IMR-90 (cell line): ENCODE data around the gene MYOM1. TPM values are rescaled to one million over a fixed set of nuclear protein-coding genes. Genes with fewer than 3 reads are reported as not detected.

Source experiments
- ATAC-seq: fragments of 200-7000 bp; cut with Tn5 transposase; 2 replicates; pipeline ENCODE4 v1.9.1; 2020; ENCODE audit warnings: low read depth, mild to moderate bottlenecking, moderate library complexity
- BruUV-seq: library from RNA; stranded (reverse); fragments of 400-500 nt; replicated peaks from 2 replicates; lab custom pipeline; 2021; lab: Mats Ljungman, UMichigan
- CTCF ChIA-PET: fragments of 300-600 bp; formaldehyde crosslinking; extraction: SDS; loops from one replicate; lab custom pipeline; 2021; ENCODE audit warnings: antibody characterized with exemption; lab: Yijun Ruan, JAX
- POLR2A ChIA-PET: fragments of 300-600 bp; sonication (Branson Sonifier 250); formaldehyde crosslinking; loops from one replicate; lab custom pipeline; 2022; ENCODE audit warnings: antibody characterized with exemption; ENCODE audit not compliant: unreplicated experiment; lab: Charles Lee
- DNase-seq: peaks from one replicate; pipeline ENCODE4 v3.0.0; 2013
- H2AFZ ChIP-seq: replicated peaks from 2 replicates; pipeline ENCODE3; 2013; ENCODE audit warnings: low read length, mild to moderate bottlenecking; ENCODE audit not compliant: poor library complexity
- H2AK5ac ChIP-seq: 2 replicates; pipeline ENCODE4 v1.6.1; 2013; ENCODE audit warnings: low read depth, low read length, inconsistent platforms
- H2AK9ac ChIP-seq: replicated peaks from 2 replicates; pipeline ENCODE3; 2013; ENCODE audit warnings: mild to moderate bottlenecking, low read depth, low read length, moderate library complexity; ENCODE audit not compliant: poor library complexity
- H2BK120ac ChIP-seq: 2 replicates; pipeline ENCODE4 v1.6.1; 2013; ENCODE audit warnings: low read depth, low read length, inconsistent platforms
- H2BK15ac ChIP-seq: 3 replicates; pipeline ENCODE4 v1.6.1; 2013; ENCODE audit warnings: low read depth, low read length, inconsistent platforms
- H2BK20ac ChIP-seq: 2 replicates; pipeline ENCODE4 v1.6.1; 2013; ENCODE audit warnings: low read depth, mild to moderate bottlenecking, inconsistent platforms, low read length, moderate library complexity
- H2BK5ac ChIP-seq: 2 replicates; pipeline ENCODE4 v1.6.1; 2013; ENCODE audit warnings: mild to moderate bottlenecking, low read depth, low read length, inconsistent platforms; ENCODE audit not compliant: poor library complexity, severe bottlenecking
- H3K14ac ChIP-seq: replicated peaks from 2 replicates; pipeline ENCODE4 v1.6.1; 2013; ENCODE audit warnings: low read depth, low read length, inconsistent platforms
- H3K18ac ChIP-seq: 2 replicates; pipeline ENCODE4 v1.6.1; 2013; ENCODE audit warnings: low read depth, low read length, control low read depth
- H3K23ac ChIP-seq: 2 replicates; pipeline ENCODE4 v1.6.1; 2013; ENCODE audit warnings: low read depth, low read length, inconsistent platforms
- H3K27ac ChIP-seq: 2 replicates; pipeline ENCODE4 v1.5.1; 2013; ENCODE audit warnings: mild to moderate bottlenecking, control low read depth, low read length; ENCODE audit not compliant: insufficient read depth
- H3K27me3 ChIP-seq: 2 replicates; pipeline ENCODE4 v1.6.1; 2013; ENCODE audit warnings: low read length; ENCODE audit not compliant: control insufficient read depth, insufficient read depth
- H3K36me3 ChIP-seq: 2 replicates; pipeline ENCODE4 v1.6.1; 2013; ENCODE audit warnings: low read length, mixed read lengths; ENCODE audit not compliant: control insufficient read depth, insufficient read depth
- H3K4ac ChIP-seq: 2 replicates; pipeline ENCODE4 v1.6.1; 2013; ENCODE audit warnings: low read depth, low read length, inconsistent platforms
- H3K4me1 ChIP-seq: 2 replicates; pipeline ENCODE4 v1.6.1; 2013; ENCODE audit warnings: low read length, mixed read lengths; ENCODE audit not compliant: control insufficient read depth, insufficient read depth
- H3K4me2 ChIP-seq: 2 replicates; pipeline ENCODE4 v1.6.1; 2013; ENCODE audit warnings: low read depth, mild to moderate bottlenecking, control low read depth, low read length, moderate library complexity
- H3K4me3 ChIP-seq: 2 replicates; pipeline ENCODE4 v1.5.1; 2013; ENCODE audit warnings: low read depth, mild to moderate bottlenecking, control low read depth, low read length, moderate library complexity; ENCODE audit not compliant: insufficient read depth
- H3K56ac ChIP-seq: 2 replicates; pipeline ENCODE4 v1.6.1; 2013; ENCODE audit warnings: low read length, inconsistent platforms; ENCODE audit not compliant: insufficient read depth; ENCODE audit errors: extremely low read depth
- H3K79me1 ChIP-seq, 2 experiments: 2 replicates each; pipeline ENCODE4 v1.6.1; 2013; ENCODE audit warnings: low read length in 2 of 2, inconsistent platforms in 1 of 2, low read depth in 1 of 2
- H3K9ac ChIP-seq: 2 replicates; pipeline ENCODE4 v1.6.1; 2013; ENCODE audit warnings: low read depth, low read length, control low read depth
- H3K9me1 ChIP-seq: 2 replicates; pipeline ENCODE4 v1.6.1; 2013; ENCODE audit warnings: low read length, inconsistent platforms; ENCODE audit not compliant: insufficient read depth
- H3K9me3 ChIP-seq: 2 replicates; pipeline ENCODE4 v1.6.1; 2013; ENCODE audit warnings: low read length; ENCODE audit not compliant: control insufficient read depth, insufficient read depth
- H4K20me1 ChIP-seq: 2 replicates; pipeline ENCODE4 v1.6.1; 2013; ENCODE audit warnings: low read length, inconsistent platforms; ENCODE audit not compliant: insufficient read depth
- H4K5ac ChIP-seq: 2 replicates; pipeline ENCODE4 v1.6.1; 2013; ENCODE audit warnings: mild to moderate bottlenecking, low read depth, low read length, control low read depth
- H4K8ac ChIP-seq, 2 experiments: 2 replicates each; pipeline ENCODE4 v1.6.1; 2013; ENCODE audit warnings: low read depth in 2 of 2, low read length in 2 of 2, control low read depth in 1 of 2, inconsistent platforms in 1 of 2
- H4K91ac ChIP-seq: 2 replicates; pipeline ENCODE4 v1.6.1; 2013; ENCODE audit warnings: low read depth, low read length, inconsistent platforms; ENCODE audit not compliant: insufficient read depth
- BHLHE40 ChIP-seq: fragments of 150-350 bp; IDR thresholded peaks from 2 replicates; pipeline ENCODE4 v1.6.1; 2016; ENCODE audit warnings: mild to moderate bottlenecking, low read depth, low read length
- CEBPB ChIP-seq: IDR thresholded peaks from 2 replicates; pipeline ENCODE4 v1.6.1; 2012; ENCODE audit warnings: low read depth, low read length, improper control_type of control experiment
- CHD1 ChIP-seq: IDR thresholded peaks from 2 replicates; pipeline ENCODE4 v1.6.1; 2012; ENCODE audit warnings: low read depth, low read length, improper control_type of control experiment
- FOS ChIP-seq: fragments of 150-350 bp; IDR thresholded peaks from 2 replicates; pipeline ENCODE4 v1.6.1; 2016; ENCODE audit warnings: low read depth, low read length
- MAFK ChIP-seq: IDR thresholded peaks from 2 replicates; pipeline ENCODE4 v1.6.1; 2012; ENCODE audit warnings: low read depth, low read length, improper control_type of control experiment
- MAZ ChIP-seq: IDR thresholded peaks from 2 replicates; pipeline ENCODE4 v1.6.1; 2012; ENCODE audit warnings: low read depth, mild to moderate bottlenecking, low read length, improper control_type of control experiment, moderate library complexity, borderline replicate concordance
- POLR2A ChIP-seq: IDR thresholded peaks from 2 replicates; pipeline ENCODE4 v1.6.1; 2012; ENCODE audit warnings: mild to moderate bottlenecking, low read depth, low read length
- RAD21 ChIP-seq: IDR thresholded peaks from 2 replicates; pipeline ENCODE4 v1.6.1; 2012; ENCODE audit warnings: low read length, improper control_type of control experiment
- RCOR1 ChIP-seq: IDR thresholded peaks from 2 replicates; pipeline ENCODE4 v1.6.1; 2012; ENCODE audit warnings: mild to moderate bottlenecking, low read length, improper control_type of control experiment; ENCODE audit not compliant: insufficient replicate concordance
- RFX5 ChIP-seq: IDR thresholded peaks from 2 replicates; pipeline ENCODE4 v1.8.0; 2012; ENCODE audit warnings: low read depth, mild to moderate bottlenecking, low read length, moderate library complexity
- SMC3 ChIP-seq: fragments of 150-350 bp; IDR thresholded peaks from 2 replicates; pipeline ENCODE4 v1.6.1; 2016; ENCODE audit warnings: low read depth, mild to moderate bottlenecking, antibody characterized with exemption, low read length, moderate library complexity
- WGBS, 2 experiments: methylation state at CpG; one replicate each; pipeline versions ENCODE4 v1.1.5 to v1.1.7; 2013; ENCODE audit warnings: missing lambda C conversion rate in 2 of 2; ENCODE audit not compliant: insufficient read length in 1 of 2; ENCODE audit errors: extremely low coverage in 2 of 2; 5-methylcytosine and 5-hydroxymethylcytosine counted together
- dilution Hi-C: fragments of 300-500 bp; cut with HindIII; formaldehyde crosslinking; loops from one replicate; pipeline ENCODE4 v1.14.3; 2018; ENCODE audit warnings: low sequenced_read_pairs; ENCODE audit not compliant: unreplicated experiment
- in situ Hi-C: fragments of 300-500 bp; cut with MboI; formaldehyde crosslinking; loops from 3 replicates; pipeline ENCODE4 v1.14.3; 2019; ENCODE audit warnings: low sequenced_read_pairs, inconsistent platforms, mixed read lengths
- intact Hi-C: fragments of 100-400 bp; cut with micrococcal nuclease; formaldehyde crosslinking; loops from 2 replicates; pipeline ENCODE4 v1.10.0; 2022
- polyA plus RNA-seq, 3 experiments: library from polyadenylated mRNA; depleted of rRNA; stranded (reverse); fragments of >200 nt; gene quantifications; 2 replicates each; pipeline ENCODE4 v1.2.3, GENCODE V29; 2012; ENCODE audit warnings: low replicate concordance in 1 of 3
- total RNA-seq: library from RNA; depleted of rRNA; stranded (reverse); fragments of >200 nt; gene quantifications from 2 replicates; pipeline ENCODE4 v1.2.3, GENCODE V29; 2012
- TF ChIP-seq, protein P1 (sequence below): conservative IDR thresholded peaks from 2 replicates; pipeline ENCODE4 v1.5.1; 2012; ENCODE audit warnings: mild to moderate bottlenecking, low read depth, low read length, improper control_type of control experiment
- TF ChIP-seq, protein P2 (sequence below): fragments of 150-350 bp; IDR thresholded peaks from 2 replicates; pipeline ENCODE4 v1.6.1; 2017; ENCODE audit warnings: mild to moderate bottlenecking, antibody characterized with exemption, low read length, low read depth
- TF ChIP-seq, protein P3 (sequence below): fragments of 150-350 bp; IDR thresholded peaks from 2 replicates; pipeline ENCODE4 v1.6.1; 2016; ENCODE audit warnings: low read depth, mild to moderate bottlenecking, low read length, moderate library complexity, borderline replicate concordance

MYOM1 gene
- total and polyA plus RNA-seq, 2 of the 4 experiments (the other 2 are of a cell fraction) = under 0.01 to 0.10 TPM

DNA sequence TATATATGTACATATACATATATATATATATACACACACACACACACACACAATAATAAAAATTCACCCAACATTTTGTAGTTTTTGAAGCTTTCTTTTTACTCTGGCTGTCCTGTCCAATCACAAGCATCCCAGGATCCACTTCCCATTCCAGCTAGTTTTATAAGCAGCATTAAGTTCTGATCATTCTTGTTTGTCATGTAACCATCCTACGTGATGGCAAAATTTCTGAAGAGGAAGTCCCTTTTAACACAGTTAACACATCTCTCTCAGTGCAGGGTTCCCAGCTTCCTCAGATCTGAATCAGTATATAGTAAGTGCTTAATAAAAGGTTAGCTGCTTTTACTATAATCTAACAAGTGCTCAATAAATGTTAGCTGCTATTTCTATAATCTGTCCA is 26.4 kb downstream of the MYOM1 start:
- TF ChIP-seq RAD21 (no peak), BHLHE40 (no peak), RCOR1 (no peak), RFX5 (no peak), FOS (no peak), POLR2A (no peak), CEBPB (no peak), CHD1 (no peak), SMC3 (no peak), MAFK (no peak), MAZ (no peak)
- TF ChIP-seq, protein P1, sequence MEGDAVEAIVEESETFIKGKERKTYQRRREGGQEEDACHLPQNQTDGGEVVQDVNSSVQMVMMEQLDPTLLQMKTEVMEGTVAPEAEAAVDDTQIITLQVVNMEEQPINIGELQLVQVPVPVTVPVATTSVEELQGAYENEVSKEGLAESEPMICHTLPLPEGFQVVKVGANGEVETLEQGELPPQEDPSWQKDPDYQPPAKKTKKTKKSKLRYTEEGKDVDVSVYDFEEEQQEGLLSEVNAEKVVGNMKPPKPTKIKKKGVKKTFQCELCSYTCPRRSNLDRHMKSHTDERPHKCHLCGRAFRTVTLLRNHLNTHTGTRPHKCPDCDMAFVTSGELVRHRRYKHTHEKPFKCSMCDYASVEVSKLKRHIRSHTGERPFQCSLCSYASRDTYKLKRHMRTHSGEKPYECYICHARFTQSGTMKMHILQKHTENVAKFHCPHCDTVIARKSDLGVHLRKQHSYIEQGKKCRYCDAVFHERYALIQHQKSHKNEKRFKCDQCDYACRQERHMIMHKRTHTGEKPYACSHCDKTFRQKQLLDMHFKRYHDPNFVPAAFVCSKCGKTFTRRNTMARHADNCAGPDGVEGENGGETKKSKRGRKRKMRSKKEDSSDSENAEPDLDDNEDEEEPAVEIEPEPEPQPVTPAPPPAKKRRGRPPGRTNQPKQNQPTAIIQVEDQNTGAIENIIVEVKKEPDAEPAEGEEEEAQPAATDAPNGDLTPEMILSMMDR = no peak
- TF ChIP-seq, protein P2, sequence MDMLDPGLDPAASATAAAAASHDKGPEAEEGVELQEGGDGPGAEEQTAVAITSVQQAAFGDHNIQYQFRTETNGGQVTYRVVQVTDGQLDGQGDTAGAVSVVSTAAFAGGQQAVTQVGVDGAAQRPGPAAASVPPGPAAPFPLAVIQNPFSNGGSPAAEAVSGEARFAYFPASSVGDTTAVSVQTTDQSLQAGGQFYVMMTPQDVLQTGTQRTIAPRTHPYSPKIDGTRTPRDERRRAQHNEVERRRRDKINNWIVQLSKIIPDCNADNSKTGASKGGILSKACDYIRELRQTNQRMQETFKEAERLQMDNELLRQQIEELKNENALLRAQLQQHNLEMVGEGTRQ = no peak
- TF ChIP-seq, protein P3, sequence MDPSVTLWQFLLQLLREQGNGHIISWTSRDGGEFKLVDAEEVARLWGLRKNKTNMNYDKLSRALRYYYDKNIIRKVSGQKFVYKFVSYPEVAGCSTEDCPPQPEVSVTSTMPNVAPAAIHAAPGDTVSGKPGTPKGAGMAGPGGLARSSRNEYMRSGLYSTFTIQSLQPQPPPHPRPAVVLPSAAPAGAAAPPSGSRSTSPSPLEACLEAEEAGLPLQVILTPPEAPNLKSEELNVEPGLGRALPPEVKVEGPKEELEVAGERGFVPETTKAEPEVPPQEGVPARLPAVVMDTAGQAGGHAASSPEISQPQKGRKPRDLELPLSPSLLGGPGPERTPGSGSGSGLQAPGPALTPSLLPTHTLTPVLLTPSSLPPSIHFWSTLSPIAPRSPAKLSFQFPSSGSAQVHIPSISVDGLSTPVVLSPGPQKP = no peak
- Histone ChIP-seq H2AK9ac (no peak overlapping the region), H3K14ac (no peak overlapping the region), H3K36me3 (no peaks in the 10 kb centered on the region), H3K23ac (no peak overlapping the region), H4K5ac (no peak overlapping the region), H4K8ac (no peak overlapping the region), H3K9ac (no peak overlapping the region), H4K91ac (no peak overlapping the region), H3K18ac (no peak overlapping the region), H3K79me1 (no peaks in the 10 kb centered on the region), H4K20me1 (no peaks in the 10 kb centered on the region), H2BK120ac (no peak overlapping the region), H3K56ac (no peak overlapping the region), H3K4me1 (no peaks in the 10 kb centered on the region), H2AFZ (no peak overlapping the region), H3K27ac (no peak overlapping the region), H3K9me3 (no peaks in the 10 kb centered on the region), H2BK20ac (no peak overlapping the region), H3K27me3 (peaks cover 12% of the 10 kb centered on the region), H3K4me2 (no peak overlapping the region), H2BK15ac (no peak overlapping the region), H3K4me3 (no peak overlapping the region), H2BK5ac (no peak overlapping the region), H3K4ac (no peak overlapping the region), H3K9me1 (no peaks in the 10 kb centered on the region), H2AK5ac (no peak overlapping the region)
- DNase-seq (no peak), ATAC-seq (no peak)
- in situ Hi-C loops (no loop called here), dilution Hi-C loops (no loop called here), intact Hi-C loops (no loop called here)
- ChIA-PET POLR2A (no interaction called here), CTCF (no interaction called here)
- WGBS, 2 experiments = no CpG with 5 or more reads among the region's 1 CpG
- BruUV-seq = no TSS peak
